NK-92 treated with Interleukin-12 subunit alpha and Interleukin-12 subunit beta, amount 100 ng/mL, for 24 hours (cell line): ENCODE data around the gene ADARB2.
"Not testable (repeated sequence)": the region's sequence is repeated elsewhere in the genome, so short reads cannot be mapped to it uniquely, and the experiment has no call there.

Source experiments
- DNase-seq: peaks from one replicate; lab custom pipeline; 2025; lab: John Stamatoyannopoulos, UW

The ADARB2 gene

DNA sequence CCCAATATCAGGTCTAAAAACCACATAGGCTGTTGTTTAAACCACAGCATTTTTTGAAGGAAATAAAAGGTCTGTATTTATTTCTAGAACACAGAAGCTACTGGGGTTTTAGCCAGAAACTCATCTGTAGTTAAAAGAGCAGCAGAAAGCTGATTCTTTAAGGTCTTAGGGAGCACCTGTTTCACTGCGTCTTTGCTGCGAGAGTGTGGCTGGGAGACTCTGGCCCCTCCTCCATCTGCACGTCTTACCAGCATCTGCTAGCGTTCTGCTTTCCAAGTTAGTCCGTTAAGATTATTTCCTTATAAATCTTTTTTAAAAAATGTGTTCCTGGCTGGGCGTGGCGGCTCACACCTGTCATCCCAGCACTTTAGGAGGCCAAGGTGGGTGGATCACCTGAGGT is 95.9 kb downstream of the ADARB2 start:
- DNase-seq = no peak

DNA sequence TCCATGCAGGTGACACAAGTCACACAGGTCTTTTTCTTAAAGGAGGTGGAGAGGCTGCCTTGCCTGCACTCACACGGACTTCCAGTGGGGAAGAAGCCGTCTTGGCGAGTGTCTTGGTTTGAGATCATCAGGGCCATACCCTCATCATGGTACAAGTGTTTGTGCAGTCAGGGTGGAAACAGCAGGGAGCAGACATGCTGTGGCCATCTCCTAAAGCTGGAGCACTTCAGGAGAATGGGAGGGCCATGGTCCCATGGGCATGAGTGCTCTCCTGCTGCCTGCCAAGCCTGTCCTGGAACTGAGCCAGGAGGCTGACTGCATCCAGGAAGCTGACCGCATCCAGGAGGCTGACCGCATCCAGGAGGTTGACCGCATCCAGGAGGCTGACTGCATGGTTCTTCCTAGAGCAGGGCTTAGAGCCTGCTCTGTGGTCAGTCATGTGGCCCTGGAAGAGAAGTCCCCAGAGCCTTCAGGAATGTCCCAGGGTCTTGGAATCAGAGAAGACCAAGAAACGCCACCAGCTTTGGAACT is 98.4 kb downstream of the ADARB2 start:
- DNase-seq = no peak

- no peak for DNase-seq
Observed at GRCh38 chr10:1635340-1635739, 102.0 kb downstream of the ADARB2 start.

DNA sequence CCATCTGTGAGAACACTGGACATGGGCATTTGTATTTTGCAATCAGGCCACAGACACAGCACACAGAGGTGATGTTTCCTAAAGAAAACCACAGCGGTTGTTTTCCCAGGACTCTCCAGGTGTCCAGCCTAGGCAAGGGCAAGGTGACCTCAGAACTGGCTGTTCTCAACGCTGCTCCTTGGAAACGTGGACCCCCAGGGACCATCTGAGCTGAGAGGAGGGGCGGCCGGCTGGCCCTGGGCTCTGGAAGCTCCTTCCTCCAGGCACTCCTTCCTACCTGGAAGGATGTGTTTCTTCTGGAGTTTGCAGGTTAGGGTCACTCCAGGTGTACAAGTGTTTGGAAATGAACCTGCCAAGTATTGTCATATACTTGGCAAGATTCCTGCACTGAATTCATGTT is 103.1 kb downstream of the ADARB2 start:
- DNase-seq = no peak

- no peak for DNase-seq
Observed at GRCh38 chr10:1633783-1634182, 103.5 kb downstream of the ADARB2 start.

DNA sequence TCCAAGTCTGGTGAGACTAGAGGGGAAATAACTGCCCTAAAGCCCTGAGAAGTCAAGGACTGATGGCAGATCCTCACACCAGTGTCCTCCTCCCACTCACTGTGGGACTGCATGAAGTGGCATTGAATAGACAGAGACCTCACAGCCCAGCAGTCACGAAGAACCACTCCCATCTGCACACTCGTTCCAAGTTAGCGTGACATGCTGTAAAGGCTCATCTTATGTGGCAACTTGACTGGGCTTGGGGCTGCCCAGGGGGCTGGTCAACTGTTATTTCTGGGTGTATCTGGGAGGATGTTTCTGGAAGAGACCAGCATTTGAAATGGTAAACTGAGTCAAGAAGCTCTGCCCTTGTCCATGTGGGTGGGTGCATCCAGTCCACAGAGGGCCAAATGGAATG is 104.7 kb downstream of the ADARB2 start:
- no peak for DNase-seq

DNA sequence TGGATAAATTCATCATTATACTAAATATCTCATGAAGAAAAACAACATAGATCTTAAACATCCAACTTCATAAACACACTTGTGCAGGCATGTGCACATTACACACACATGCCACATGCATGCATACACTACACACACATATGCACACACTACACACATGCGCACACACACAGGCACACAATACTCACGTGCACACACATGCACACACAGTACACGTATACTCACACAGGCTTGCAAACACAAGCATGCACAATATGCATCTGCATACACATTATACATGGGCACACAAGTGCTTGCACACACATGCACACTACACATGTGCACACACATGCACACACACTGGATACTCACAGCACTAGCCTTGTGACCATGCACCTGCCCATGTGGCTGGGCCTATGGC is 105.2 kb downstream of the ADARB2 start:
- no peak for DNase-seq

DNA sequence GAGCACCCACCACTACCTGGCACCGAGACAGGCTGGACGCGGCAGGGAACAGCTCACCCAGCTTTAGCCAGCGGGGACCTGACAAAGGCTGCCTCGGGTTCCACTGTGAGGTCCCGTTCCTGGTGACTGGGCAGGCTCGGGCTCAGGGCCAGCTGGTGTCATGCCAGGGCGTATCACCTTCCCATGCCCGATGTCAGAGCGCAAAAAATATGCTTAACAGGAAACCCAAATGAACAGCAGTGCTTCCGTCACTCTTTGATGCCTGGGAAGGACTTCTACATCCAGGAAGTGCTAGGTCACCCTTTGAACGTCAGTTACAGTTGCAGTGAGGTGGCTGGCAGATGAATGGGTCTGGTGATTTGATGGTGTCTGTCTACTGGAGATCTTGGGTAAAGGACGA is 106.0 kb downstream of the ADARB2 start:
- DNase-seq = no peak

DNA sequence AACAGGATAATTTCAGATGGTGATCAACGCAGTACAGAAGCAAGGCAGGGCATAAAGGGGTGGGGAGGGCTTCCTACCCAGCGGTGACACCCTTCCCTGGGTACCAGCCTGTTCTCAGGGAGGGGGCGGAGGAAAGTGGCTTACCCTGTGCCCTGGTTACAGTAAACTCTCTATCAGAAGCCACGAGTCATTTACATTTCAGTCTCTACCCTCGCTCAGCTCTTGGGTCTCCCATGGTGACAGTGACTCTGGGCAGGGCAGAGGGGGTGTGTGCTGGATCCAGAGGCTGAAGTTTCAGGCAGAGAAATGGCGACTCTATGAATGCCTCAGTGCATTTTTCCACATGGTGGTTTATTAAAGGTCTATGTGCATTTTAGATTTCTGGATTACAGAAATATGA is 107.0 kb downstream of the ADARB2 start:
- DNase-seq = no peak

- DNase-seq = no peak
Observed at GRCh38 chr10:1629326-1630198, 107.8 kb downstream of the ADARB2 start.

- no peak for DNase-seq
Observed at GRCh38 chr10:1628757-1629156, 108.6 kb downstream of the ADARB2 start.

DNA sequence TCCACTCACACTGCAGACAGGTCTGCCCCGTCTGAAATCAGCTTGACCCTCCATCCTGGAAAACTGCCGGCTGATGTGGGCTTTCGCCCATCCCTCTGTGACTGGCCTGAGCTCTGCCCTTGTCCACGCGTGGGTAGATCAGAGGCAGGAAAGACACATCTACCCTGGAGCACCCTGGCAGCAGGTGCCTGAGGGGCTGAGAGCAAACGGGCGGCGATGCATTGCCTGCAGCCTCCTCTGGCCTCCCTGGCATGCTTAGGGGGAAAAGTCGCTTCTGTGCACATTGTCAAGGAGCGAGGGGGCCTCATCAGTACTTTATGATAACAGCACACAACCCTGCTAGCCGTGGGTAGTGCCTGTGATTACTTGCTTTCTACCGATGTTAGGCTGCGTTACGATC is 109.4 kb downstream of the ADARB2 start:
- no peak for DNase-seq

- DNase-seq = no peak
Observed at GRCh38 chr10:1626835-1627234, 110.5 kb downstream of the ADARB2 start.

GRCh38 chr10:1626410-1626809 is 110.9 kb downstream of the ADARB2 start:
- DNase-seq = no peak

- DNase-seq = no peak
Observed at GRCh38 chr10:1625731-1626130, 111.6 kb downstream of the ADARB2 start.

DNA sequence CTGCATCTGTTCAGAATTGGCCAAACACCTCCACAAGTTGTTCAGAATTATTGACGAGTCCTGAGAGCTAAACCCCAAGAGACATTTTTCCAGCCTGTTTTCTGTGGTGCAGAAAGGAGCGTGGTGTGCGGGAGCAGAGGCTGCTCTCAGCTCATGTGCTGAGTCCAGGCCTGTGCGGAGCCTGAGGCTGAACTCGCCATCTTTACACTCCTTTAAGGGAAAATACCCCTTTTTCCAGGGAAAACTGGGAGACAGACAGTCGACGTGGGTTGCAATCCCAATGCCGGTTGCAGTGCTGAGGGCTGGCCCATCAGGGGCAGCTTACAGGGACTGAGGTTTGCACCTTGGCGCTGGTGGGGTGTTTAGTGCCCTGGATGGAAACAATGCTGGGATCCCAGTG is 112.2 kb downstream of the ADARB2 start:
- DNase-seq = no peak

DNA sequence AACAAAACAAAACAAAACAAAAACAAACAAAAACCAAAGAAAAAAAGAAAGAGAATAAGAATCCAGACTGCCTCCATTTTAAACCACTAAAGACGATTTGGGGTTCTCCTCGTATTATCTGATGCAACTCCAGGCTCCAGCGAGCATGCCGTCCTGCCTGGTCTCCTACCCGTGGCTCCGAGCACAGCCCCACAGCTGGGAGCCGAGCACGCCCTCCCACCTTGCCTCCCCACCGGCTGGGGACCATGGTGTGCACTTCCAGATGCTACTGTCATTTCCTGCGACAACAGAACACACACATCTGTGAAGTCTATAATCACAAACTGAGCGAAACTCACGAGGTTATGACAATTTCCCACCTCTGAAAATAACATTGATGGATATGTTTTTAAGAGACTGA is 113.1 kb downstream of the ADARB2 start:
- no peak for DNase-seq

GRCh38 chr10:1620803-1621202 is 116.5 kb downstream of the ADARB2 start:
- no peak for DNase-seq

DNA sequence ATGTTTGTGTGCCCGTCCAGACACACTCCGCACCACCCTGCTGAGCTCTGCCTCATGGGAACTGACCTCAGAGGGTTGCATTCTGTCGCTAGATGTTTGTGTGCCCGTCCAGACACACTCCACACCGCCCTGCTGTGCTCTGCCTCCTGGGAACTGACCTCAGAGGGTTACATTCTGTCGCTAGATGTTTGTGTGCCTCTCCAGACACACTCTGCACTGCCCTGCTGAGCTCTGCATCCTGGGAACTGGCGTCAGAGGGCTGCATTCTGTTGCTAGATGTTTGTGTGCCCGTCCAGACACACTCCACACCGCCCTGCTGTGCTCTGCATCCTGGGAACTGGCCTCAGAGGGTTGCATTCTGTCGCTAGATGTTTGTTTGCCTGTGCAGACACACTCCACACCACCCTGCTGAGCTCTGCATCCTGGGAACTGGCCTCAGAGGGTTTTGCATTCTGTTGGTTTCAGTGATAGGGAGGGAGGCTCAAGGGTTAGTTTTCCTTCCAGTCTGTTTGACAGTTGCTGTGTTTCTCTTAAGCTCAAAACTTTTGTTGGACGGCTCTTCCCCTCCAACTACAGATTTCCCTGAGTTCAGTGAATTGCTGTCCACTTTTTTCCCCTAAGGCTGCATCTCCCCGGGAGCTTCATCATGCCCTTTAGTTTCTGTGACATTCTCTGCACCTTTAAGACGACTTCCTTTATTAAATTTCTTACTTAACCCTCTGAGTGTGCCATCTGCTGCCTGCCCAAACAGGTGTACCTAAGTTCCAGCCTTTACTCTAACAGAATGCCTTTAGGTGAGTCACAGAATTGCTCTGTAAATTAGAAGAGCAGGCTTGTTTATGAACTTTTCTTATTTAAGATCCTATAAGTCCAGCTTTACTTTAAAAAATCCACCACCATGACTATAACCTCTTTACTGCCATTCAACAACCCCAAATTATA is 119.7 kb downstream of the ADARB2 start:
- not testable (repeated sequence) for DNase-seq

DNA sequence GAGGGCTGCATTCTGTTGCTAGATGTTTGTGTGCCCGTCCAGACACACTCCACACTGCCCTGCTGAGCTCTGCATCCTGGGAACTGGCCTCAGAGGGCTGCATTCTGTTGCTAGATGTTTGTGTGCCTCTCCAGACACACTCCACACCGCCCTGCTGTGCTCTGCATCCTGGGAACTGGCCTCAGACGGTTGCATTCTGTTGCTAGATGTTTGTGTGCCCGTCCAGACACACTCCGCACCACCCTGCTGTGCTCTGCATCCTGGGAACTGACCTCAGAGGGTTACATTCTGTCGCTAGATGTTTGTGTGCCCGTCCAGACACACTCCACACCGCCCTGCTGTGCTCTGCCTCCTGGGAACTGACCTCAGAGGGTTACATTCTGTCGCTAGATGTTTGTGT is 120.6 kb downstream of the ADARB2 start:
- DNase-seq = not testable (repeated sequence)

DNA sequence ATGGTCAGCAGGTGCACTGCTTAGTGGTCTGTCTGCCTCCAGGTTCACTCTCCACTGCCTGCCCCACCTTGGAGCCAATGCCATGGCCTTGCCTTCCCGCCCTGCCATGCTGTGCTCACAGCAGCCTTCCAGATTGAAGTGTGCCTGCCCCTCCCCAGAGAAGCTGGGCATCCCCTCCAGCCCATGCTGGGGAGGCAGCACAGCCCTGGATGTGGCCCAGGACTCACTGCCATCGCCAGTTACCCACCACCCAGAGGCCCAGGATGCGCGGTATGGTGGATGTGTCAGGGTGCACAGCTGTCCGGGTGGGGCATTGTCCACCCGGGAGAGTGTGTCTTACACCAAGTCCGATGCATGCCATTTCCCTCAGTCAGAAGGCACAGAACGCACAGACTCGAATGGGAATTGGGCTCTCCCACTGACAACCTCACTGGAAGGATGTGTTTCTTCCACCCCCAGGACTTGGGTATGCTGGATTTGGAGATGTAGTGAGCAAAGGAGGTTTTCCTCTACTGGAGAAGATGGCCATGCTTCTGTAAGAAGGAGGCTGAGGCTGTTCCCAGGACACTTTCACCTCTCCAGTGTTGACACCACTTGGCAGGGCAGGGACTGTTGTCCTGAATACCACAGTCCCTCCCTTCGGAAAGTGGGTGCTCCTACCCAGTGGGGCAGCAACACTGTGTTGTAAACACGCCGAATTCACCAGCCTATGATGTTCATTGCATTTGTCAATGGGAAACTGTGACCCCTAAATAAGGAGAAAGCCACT is 122.0 kb downstream of the ADARB2 start:
- no peak for DNase-seq

- no peak for DNase-seq
Observed at GRCh38 chr10:1613511-1613910, 123.8 kb downstream of the ADARB2 start.
